Uterus (tissue), 2 donors: Measurements from ENCODE around the gene GPSM1.

Source experiments
- CTCF ChIP-seq, 4 experiments: fragments of 200-600 bp in 2 of 4; fragments of 450-650 bp in 2 of 4; sonication (generic) in 2 of 4; IDR thresholded peaks; one replicate each; pipeline ENCODE4 v1.5.1; 2016 to 2019; ENCODE audit warnings: antibody characterized with exemption in 4 of 4, mild to moderate bottlenecking in 2 of 4, moderate library complexity in 1 of 4
- POLR2A ChIP-seq, 2 donors: fragments of 450-650 bp; IDR thresholded peaks; one replicate each; pipeline ENCODE4 v1.6.1; 2016; ENCODE audit warnings: antibody characterized with exemption in 2 of 2, mild to moderate bottlenecking in 1 of 2, moderate library complexity in 1 of 2

GRCh38 chr9:136283291-136284235 is 43.8 kb upstream of the GPSM1 start:
- TF ChIP-seq CTCF (IDR thresholded peaks at IDR 0.05): peak; percentile 66 to 81 (median 69)
- TF ChIP-seq POLR2A (IDR thresholded peaks at IDR 0.05): peak in 1 of 2 donors; percentile 9
